K562 (cell line): ENCODE results near the gene TAGLN3. TPM values are rescaled to one million over a fixed set of nuclear protein-coding genes. Genes with fewer than 3 reads are reported as not detected.

Source experiments
- ATAC-seq: fragments of 200-7000 bp; cut with Tn5 transposase; 3 replicates; pipeline ENCODE4 v1.9.1; 2020; ENCODE audit warnings: moderate library complexity
- BruUV-seq: library from RNA; stranded (reverse); fragments of 400-500 nt; replicated peaks from 2 replicates; lab custom pipeline; 2021; lab: Mats Ljungman, UMichigan
- CTCF ChIA-PET: fragments of 300-600 bp; formaldehyde crosslinking; extraction: SDS; loops from one replicate; lab custom pipeline; 2021; ENCODE audit warnings: low intra/inter-chr PET ratio; lab: Yijun Ruan, JAX
- POLR2A ChIA-PET: fragments of 300-600, 350-650 bp; sonication (Branson Sonifier 250); formaldehyde crosslinking; extraction: SDS; loops from one replicate; lab custom pipeline; 2021; ENCODE audit warnings: antibody characterized with exemption, inconsistent platforms; lab: Yijun Ruan, JAX
- DNase-seq, 4 experiments: peaks; one replicate each; pipeline versions ENCODE4 v3.0.0 to v3.0.0-alpha.2; 2011 to 2018; ENCODE audit warnings: low spot score in 3 of 4, mixed read lengths in 3 of 4; ENCODE audit errors: extremely low read depth in 1 of 4
- FAIRE-seq: peaks from 2 replicates; lab custom pipeline; 2011; peaks lifted over from hg19 to GRCh38; lab: Jason Lieb, UNC
- H2AFZ ChIP-seq: 2 replicates; pipeline ENCODE4 v1.6.0; 2011; ENCODE audit warnings: low read depth, low read length, control low read depth, inconsistent platforms
- H3K27ac ChIP-seq: fragments of 200-600 bp; 3 replicates; pipeline ENCODE4 v1.8.0; 2011; ENCODE audit warnings: low read depth, mild to moderate bottlenecking, control low read depth, inconsistent platforms, low read length, moderate library complexity, mixed read lengths; ENCODE audit errors: extremely low read depth
- H3K27me3 ChIP-seq, 2 experiments: fragments of 300-600 bp in 1 of 2; 2 replicates in 1 of 2; 3 replicates in 1 of 2; pipeline versions ENCODE4 v1.6.0 to v1.8.0; 2011; ENCODE audit warnings: inconsistent platforms in 2 of 2, low read length in 2 of 2, mild to moderate bottlenecking in 1 of 2, mixed read lengths in 1 of 2, moderate library complexity in 1 of 2; ENCODE audit not compliant: control insufficient read depth in 2 of 2, insufficient read depth in 2 of 2
- H3K36me3 ChIP-seq: fragments of 300-600 bp; 3 replicates; pipeline ENCODE4 v1.8.0; 2011; ENCODE audit warnings: mild to moderate bottlenecking, low read length, inconsistent platforms; ENCODE audit not compliant: control insufficient read depth, insufficient read depth
- H3K4me1 ChIP-seq, 2 experiments: fragments of 200-600 bp in 1 of 2; replicated peaks in 1 of 2; 2 replicates in 1 of 2; 3 replicates in 1 of 2; pipeline versions ENCODE4 v1.5.1 to v1.8.0; 2011; ENCODE audit warnings: inconsistent platforms in 2 of 2, low read length in 2 of 2, mild to moderate bottlenecking in 1 of 2, mixed read lengths in 1 of 2, moderate library complexity in 1 of 2; ENCODE audit not compliant: control insufficient read depth in 2 of 2, insufficient read depth in 2 of 2
- H3K4me2 ChIP-seq: 2 replicates; pipeline ENCODE4 v1.6.1; 2011; ENCODE audit warnings: low read length, control low read depth, inconsistent platforms, mixed read lengths; ENCODE audit not compliant: insufficient read depth
- H3K4me3 ChIP-seq: fragments of 200-600 bp; sonication (generic), shearing (Covaris generic); 2 replicates; pipeline ENCODE4 v1.5.1; 2016; ENCODE audit warnings: control low read depth, inconsistent platforms
- H3K79me2 ChIP-seq: fragments of 200-600 bp; 3 replicates; pipeline ENCODE4 v1.8.0; 2011; ENCODE audit warnings: low read length, inconsistent platforms; ENCODE audit not compliant: control insufficient read depth, insufficient read depth
- H3K9ac ChIP-seq, 2 experiments: 2 replicates each; pipeline versions ENCODE4 v1.6.0 to v1.6.1; 2011; ENCODE audit warnings: low read depth in 2 of 2, low read length in 2 of 2, control low read depth in 1 of 2, inconsistent platforms in 1 of 2, mild to moderate bottlenecking in 1 of 2, mixed read lengths in 1 of 2; ENCODE audit not compliant: insufficient read depth in 1 of 2
- H3K9me1 ChIP-seq: one replicate; pipeline ENCODE4 v1.6.0; 2011; ENCODE audit warnings: inconsistent platforms, mild to moderate bottlenecking, low read length, moderate library complexity; ENCODE audit not compliant: control insufficient read depth, insufficient read depth
- H3K9me3 ChIP-seq: replicated peaks from 2 replicates; pipeline ENCODE4 v1.5.1; 2011; ENCODE audit warnings: low read depth, low read length, inconsistent platforms; ENCODE audit not compliant: control insufficient read depth, insufficient read depth
- H4K20me1 ChIP-seq: replicated peaks from 2 replicates; pipeline ENCODE4 v1.6.1; 2011; ENCODE audit warnings: low read length, inconsistent platforms, mixed read lengths; ENCODE audit not compliant: control insufficient read depth, insufficient read depth
- DACH1 ChIP-seq: fragments of 450-650 bp; IDR thresholded peaks from 2 replicates; pipeline ENCODE4 v1.6.1; 2018; ENCODE audit not compliant: partially characterized antibody
- HMBOX1 ChIP-seq: sonication (generic); IDR thresholded peaks from 2 replicates; pipeline ENCODE4 v1.6.1; 2016
- IFI16 ChIP-seq: fragments of 250-450 bp; sonication (Bioruptor Pico); IDR thresholded peaks from 2 replicates; pipeline ENCODE4 v2.1.2; 2022; ENCODE audit warnings: mild to moderate bottlenecking, inconsistent platforms
- KLF13 ChIP-seq: fragments of 450-650 bp; IDR thresholded peaks from 2 replicates; pipeline ENCODE4 v1.6.1; 2016; ENCODE audit warnings: missing genetic modification characterization, low read depth, mild to moderate bottlenecking, missing compliant biosample characterization, moderate library complexity, borderline replicate concordance
- KLF6 ChIP-seq: fragments of 250-450 bp; sonication (Bioruptor Pico); IDR thresholded peaks from 2 replicates; pipeline ENCODE4 v1.4.0; 2020; ENCODE audit warnings: mild to moderate bottlenecking, moderate library complexity, borderline replicate concordance
- MBD2 ChIP-seq: sonication (generic); IDR thresholded peaks from 2 replicates; pipeline ENCODE4 v1.6.1; 2016; ENCODE audit warnings: low read depth, borderline replicate concordance
- PREB ChIP-seq: sonication (generic); formaldehyde crosslinking; IDR thresholded peaks from 2 replicates; pipeline ENCODE4 v1.8.1; 2023; ENCODE audit warnings: mild to moderate bottlenecking, missing genetic modification reagents
- RBM34 ChIP-seq: fragments of 200-400 bp; formaldehyde crosslinking; IDR thresholded peaks from 2 replicates; pipeline ENCODE4 v1.6.1; 2018; ENCODE audit warnings: low read length, borderline replicate concordance; ENCODE audit not compliant: insufficient read depth
- TCFL5 ChIP-seq: fragments of 250-450 bp; sonication (Bioruptor Pico); conservative IDR thresholded peaks from 2 replicates; pipeline ENCODE4 v1.6.1; 2021; ENCODE audit warnings: mild to moderate bottlenecking, moderate library complexity, matching md5 sums
- in situ Hi-C: fragments of 300-500 bp; cut with MboI; formaldehyde crosslinking; loops from 4 replicates; pipeline ENCODE4 v1.15.0; 2018; ENCODE audit warnings: inconsistent platforms, mixed read lengths
- intact Hi-C: fragments of 100-400 bp; cut with micrococcal nuclease; formaldehyde crosslinking; loops from 2 replicates; pipeline ENCODE4 v1.14.2; 2022
- polyA plus RNA-seq, 8 experiments: library from polyadenylated mRNA; depleted of rRNA in 4 of 8; stranded (reverse) in 5 of 8; unstranded in 3 of 8; fragments of >200 nt; fragmentation: Nextera tagmentation in 2 of 8; fragmentation: Illumina TruSeq in 1 of 8; extraction: Ambion mirVana in 2 of 8; extraction: Trizol in 1 of 8; gene quantifications; 2 replicates each; pipeline versions ENCODE4 v1.2.1 to v1.2.3, GENCODE V29; 2011 to 2014; ENCODE audit warnings: inconsistent platforms in 1 of 8, missing spikeins in 1 of 8
- total RNA-seq, 7 experiments: library from RNA; depleted of rRNA in 6 of 7; stranded (reverse); fragments of >200 nt in 6 of 7; fragmentation: Illumina TruSeq in 2 of 7; extraction: Trizol in 2 of 7; gene quantifications; 2 replicates each; pipeline versions ENCODE4 v1.2.1 to v1.2.3, GENCODE V29; 2011 to 2021; ENCODE audit warnings: low replicate concordance in 1 of 7

Gene TAGLN3
- total and polyA plus RNA-seq, 9 of the 15 experiments (the other 6 are each of a cell fraction or from before 2014, with no cell fraction given): 0.06 TPM; not detected in 7

GRCh38 chr3:112013784-112014143 lies 15.0 kb downstream of the TAGLN3 start (continued):
- TF ChIP-seq HMBOX1: no peak

GRCh38 chr3:112017091-112017490 lies 18.4 kb downstream of the TAGLN3 start:
- POLR2A ChIA-PET: interaction anchor here (0.6 kb wide), 1 partner anchor 521 kb away, joined by 3 read pairs; no protein-coding TSS in a partner anchor

More at GRCh38 chr3:112017091-112017490, 18.4 kb downstream of the TAGLN3 start:
- no TSS peak for BruUV-seq
- H3K4me2 ChIP-seq: no peak overlapping the region
- in situ Hi-C loops (no loop called here), intact Hi-C loops (loop anchor here (10.0 kb wide), 1 partner anchor 122 kb away; no protein-coding TSS in a partner anchor)
- no peaks in the 10 kb centered on the region for H3K9me1 ChIP-seq
- no peaks in the 10 kb centered on the region for H3K79me2 ChIP-seq
- H3K9ac ChIP-seq: no peak overlapping the region
- H4K20me1 ChIP-seq: no peaks in the 10 kb centered on the region
- no peaks in the 10 kb centered on the region for H3K36me3 ChIP-seq
- FAIRE-seq (no peak), ATAC-seq (no peak), DNase-seq (no peak)
- H3K4me1 ChIP-seq: no peaks in the 10 kb centered on the region
- no peak overlapping the region for H3K27ac ChIP-seq
- CTCF ChIA-PET: no interaction called here
- no peaks in the 10 kb centered on the region; a peak in 1 of 5 replicates for H3K27me3 ChIP-seq
- H2AFZ ChIP-seq: no peak overlapping the region
- H3K4me3 ChIP-seq: no peak overlapping the region
- H3K9me3 ChIP-seq: no peaks in the 10 kb centered on the region
- TF ChIP-seq RBM34: no peak
- TF ChIP-seq TCFL5: no peak
- no peak for TF ChIP-seq DACH1
- TF ChIP-seq KLF6 (CRISPR knock-in tag): no peak
- no peak for TF ChIP-seq KLF13 (tag)
- TF ChIP-seq PREB (CRISPR knock-in tag): no peak
- TF ChIP-seq MBD2: no peak
- TF ChIP-seq IFI16 (CRISPR knock-in tag): no peak
